Fibroblast of skin of right quadriceps (primary cell): Measurements from ENCODE around the gene CCNY.
"Not testable (repeated sequence)": the region's sequence is repeated elsewhere in the genome, so short reads cannot be mapped to it uniquely, and the experiment has no call there.

Source experiments
- DNase-seq: peaks from one replicate; pipeline ENCODE4 v3.0.0-alpha.2; 2013

The CCNY gene

DNA sequence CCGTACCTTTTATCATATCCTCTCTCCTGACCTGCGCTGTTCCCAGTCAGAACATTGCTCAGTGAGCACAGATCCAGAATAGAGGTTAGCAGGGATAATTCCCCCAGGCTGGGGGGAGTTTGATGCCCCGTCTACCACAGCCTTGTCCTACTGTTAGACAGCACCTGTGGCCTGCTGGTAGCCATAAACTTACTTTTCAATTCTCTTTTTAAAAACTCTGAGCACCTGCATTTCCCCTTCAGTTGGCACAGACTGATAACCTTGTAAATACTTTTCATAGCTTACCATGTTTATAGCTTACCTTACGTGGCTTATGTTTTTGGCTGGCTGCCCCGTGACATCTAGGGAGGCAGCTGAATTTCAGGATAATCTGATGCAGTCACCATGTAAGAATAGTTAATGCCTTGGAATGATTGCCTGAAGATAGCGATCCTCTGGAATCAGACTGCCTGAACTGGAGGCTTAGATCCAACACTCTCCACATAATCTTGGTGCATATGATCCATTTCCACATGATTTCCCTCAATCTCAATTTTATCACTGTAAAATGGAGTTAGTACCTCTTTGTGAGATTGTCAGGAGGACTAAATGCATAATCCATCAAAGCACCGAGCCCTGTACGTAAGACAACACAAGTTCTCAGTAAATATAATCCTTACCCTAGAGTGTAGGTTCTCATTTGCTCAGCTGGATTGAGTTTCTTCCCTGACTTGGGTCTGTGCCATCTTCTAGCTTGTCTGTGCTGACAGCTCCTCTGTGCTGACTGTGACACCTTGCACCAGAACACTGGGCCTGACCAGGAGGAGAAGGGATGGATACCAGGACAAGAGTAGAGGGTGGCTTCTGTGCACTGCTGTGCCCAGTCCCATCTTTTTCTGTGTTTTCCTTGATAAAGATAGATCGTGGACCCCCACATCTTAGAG, 157.1 kb downstream of the CCNY start:
- DNase-seq = peak; percentile 13

DNA sequence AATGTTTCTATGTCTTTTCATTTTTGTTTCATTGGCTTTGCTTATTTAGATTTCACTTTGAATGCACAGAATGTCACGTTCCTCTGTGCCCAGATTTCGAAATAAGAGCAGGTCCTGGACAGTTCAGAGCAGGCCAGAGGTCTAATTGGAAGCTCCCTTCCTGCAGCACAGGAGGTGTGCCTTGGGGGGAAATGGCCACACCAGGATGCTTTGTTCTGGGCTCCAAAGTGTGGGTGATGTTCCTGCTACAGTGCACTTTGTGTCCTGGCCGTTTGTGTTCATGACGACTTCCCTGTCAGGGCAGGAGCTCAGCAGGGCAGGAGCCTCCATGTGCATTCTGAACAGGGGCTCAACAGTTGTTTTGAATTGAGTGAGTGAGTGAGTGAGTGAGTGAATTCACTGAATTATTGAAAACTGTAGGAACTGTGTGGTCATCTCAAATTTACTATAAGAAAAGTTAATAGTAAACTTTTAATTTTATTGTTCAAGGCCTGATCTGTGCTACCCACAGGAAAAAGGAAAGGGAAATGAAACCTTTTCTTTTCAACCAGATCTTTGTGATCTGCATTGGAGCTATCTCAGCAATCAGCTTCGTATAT, 159.3 kb downstream of the CCNY start:
- DNase-seq = no peak

DNA sequence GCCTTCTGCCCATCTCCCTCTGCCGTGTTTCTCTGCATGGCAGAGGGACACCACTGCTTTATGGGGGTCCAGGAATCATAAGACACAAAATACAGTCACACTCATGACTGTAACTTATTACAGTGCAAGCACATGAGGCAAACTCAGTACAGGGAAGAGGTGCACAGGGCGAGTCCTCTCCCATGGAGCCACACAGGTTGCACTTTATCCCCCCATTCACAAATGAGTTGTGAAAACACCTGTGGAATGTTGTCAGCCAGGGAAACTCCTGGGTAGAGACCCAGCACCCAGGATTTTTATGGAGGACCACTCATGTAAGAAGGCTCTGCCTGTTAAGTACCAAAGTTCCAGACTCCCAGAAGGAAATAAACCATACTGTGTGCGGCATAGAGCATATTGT, 161.6 kb downstream of the CCNY start:
- DNase-seq = no peak

DNA sequence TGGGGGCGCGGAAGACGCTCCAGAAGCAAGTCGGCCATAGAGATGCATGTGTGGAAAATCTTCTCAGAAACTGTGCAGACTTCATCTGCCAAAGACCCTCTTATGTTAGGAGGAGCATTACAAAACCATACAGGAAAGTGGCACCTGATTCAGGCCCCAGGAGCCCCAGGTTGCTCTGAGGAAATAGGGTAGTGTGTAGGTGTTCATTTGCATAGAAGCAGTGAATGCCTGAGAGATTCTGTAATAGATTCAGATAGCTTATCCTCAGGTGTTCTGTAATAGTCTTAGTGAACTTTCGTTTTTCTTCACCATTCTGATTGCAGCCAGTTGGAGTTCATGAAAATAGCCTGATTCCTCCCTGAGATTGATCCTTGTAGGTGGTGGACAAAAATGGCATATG, 162.4 kb downstream of the CCNY start:
- no peak for DNase-seq

DNA sequence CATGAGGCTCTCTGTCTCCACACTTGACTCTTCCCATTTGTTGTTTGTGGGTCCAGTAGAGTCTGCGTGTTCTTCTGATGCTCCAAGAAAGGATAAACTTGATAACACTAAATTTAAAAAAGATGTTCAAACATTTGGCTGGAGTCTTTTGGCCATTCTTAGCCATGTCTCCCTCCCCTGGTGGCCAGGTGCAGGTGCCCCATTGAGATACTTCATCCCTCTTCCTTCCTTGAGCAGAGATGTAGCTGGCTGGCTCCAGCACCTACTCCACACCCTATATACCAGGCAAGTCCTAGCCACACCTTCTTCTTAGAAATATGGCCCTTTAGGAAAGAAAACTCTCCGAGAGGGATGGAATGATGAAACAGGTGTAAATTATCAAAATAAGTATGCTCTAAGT, 165.6 kb downstream of the CCNY start:
- DNase-seq = no peak

DNA sequence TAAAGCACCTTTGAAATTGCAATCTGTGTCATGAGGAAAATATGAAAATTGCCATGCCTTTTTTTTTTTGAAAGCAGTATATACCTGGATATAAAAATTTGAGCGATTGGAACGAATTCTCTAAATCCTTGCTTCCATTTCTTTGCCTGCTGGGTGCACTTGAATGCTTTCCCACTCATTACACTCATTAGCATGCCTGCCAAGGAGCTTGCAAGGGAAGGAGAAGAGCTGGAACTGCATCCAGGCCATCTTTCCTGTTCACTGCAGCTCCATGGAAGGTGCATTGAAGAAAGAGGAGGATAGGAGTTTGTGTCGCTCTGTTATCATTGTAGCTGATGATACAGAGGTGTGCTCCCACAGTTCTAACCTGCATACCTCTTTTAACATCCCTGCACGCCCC, 166.4 kb downstream of the CCNY start:
- no peak for DNase-seq

DNA sequence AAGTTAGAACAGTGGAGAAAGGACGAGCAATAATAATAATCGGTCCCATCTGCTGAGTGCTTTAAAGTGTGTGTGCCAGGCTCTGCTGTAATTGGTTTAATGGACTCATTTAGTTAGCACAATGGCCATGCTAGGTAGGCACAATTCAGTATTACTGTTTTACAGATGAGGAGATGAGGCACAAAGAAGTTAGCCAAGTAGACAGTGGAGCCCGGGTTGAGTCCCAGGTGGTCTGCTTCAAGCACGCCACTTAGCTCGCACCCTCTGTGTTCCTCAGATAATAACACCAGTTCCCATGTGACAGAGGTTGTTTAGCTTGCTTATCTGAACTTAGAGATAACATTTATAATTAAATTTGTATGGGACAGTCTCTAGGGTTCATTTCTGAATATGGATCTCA, 167.3 kb downstream of the CCNY start:
- DNase-seq = no peak

DNA sequence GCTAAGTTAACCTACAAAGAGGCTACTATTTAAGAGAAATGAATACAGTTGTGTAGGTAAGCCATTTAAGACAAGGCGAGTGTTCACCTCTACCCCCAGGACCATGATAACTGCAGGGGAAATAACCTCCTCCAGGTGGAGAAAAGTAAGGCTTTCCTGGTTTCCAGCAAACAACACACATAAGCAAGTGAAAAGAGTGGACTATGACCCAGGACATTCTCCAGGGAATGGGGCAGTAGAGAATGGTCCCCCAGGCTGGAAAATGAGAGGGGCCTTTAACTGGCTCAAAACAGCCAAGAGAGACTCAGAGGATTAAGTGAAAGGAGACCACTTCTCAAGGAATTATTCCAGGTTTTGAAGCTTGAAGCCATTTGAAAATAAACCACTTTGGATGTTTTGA, 167.8 kb downstream of the CCNY start:
- DNase-seq = no peak

DNA sequence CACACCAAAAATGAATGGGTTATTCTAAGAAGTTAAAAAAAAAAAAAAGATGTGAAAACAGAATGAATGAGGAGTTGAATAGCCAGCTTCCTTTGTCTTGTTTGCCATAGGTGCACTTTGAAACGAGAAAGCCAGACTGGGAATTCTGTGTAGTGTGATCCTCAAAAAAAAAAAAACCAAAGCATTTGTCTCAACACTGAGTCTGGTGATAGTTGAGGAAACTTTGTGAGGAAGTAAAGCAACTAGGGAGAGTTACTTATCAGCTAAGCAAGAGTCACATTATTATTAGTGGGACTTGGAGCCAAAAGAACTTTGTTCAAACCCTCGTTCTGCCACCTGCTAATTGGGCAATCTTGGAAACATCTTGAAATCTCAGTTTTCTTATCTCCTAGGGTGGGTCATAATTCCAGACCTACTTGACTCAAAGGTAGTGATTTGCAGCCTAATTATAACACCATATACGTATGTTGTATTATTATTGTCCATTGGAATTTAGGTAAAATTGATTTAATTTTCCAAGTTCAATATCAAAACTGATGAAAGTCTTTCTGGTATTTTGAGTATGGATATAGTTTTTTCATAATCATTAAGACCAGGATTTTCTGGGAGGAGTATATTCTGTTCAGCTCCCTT, 169.0 kb downstream of the CCNY start:
- no peak for DNase-seq

DNA sequence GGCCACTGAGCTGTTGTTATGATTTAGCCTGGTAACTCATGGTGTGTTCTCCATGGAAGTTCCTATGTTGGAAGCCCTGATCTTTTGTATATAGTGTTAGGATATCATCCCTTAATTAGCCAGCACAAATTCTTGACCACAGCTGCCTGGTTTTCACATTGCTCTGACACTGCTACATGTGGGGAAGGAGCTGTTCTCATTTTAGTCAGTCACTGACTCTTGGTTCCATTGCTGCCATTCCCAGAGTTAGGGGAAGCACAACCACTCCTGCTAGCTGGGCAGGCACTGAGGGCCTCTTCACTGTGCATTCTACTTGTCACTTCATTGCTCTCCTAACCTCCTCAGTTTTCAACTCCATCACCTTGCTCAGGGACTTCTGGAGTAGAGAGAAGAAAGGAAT, 170.4 kb downstream of the CCNY start:
- no peak for DNase-seq

DNA sequence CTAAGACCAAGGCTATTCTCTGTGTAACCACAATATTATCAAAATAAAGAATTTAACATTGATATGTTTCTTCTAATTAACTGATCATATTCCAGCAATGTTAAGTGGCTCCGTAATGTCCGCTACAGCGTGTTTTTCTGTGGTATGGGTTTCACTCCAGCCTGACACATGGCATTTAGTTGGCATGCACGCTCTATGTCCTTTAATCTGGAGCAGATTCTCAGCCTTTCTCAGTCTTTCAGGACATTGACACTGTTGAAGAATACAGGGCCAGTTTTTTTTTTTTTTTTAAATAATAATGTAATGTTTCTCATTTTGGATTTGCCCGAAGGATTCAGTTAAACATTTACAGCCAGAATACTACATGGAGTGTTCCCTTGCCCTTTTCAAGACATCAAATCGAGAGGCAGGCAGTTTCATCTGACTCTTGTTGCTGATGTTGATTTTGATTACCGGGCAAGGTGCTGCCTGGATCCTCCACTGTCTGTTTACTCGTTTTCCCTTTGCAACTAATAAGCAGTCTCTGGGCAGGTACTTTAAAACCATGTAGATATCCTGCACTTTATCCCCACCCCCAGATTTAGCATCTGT, 171.3 kb downstream of the CCNY start:
- no peak for DNase-seq

DNA sequence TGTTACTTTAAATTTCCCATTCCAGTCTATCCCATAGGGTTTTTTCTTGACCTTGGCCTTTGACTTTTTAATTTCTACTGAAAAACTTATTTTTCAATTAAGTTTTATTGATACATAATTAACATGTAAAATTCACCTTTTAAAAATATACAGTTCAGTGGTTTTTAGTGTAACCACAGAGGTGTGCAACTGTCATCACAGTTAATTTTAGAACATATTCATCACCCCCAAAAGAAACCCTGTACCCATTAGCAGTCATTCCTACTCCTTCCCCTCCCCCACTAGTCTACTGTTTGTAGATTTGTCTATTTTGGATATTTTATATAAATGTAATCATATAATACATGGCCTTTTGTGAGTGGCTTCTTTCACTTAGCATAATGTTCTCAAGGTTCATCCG, 172.3 kb downstream of the CCNY start:
- no peak for DNase-seq

DNA sequence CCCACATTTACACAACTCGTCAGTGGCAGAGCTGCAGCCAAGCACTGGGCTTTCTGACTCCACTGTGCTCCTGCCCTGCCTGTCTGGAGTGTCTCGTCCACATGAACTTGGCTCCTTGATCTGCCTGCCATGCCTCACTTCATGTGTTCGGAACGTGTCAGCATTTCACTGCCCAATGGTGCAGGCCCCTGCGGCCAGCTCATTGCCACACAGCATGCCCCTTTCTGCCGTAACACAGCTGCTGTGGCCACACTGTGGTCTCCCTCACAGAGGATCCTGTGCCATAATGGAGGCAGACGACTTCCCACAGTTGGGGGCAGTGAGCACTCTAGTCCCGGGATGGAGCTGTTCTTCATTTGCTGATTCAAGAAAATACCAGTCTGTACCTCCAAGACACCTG, 174.6 kb downstream of the CCNY start:
- no peak for DNase-seq

DNA sequence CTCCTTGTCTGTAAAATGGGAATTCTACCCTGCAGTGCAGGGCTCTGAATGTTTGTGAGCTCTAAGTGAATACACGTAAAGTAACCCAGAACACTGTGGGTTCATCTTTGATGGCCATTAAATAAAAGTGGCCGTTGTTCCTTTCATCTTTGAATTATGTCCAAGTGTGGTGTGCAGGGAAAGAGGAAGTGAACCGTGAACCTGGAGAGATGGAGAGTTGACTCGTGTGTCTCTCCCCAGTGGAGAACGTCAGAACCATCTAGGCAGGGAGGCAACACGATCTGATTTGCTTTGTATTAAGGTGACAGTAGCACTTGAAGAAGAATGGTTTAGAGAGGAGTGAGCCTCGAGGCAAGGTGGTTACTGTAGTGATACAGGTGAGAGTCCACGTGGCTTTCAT, 175.3 kb downstream of the CCNY start:
- no peak for DNase-seq

DNA sequence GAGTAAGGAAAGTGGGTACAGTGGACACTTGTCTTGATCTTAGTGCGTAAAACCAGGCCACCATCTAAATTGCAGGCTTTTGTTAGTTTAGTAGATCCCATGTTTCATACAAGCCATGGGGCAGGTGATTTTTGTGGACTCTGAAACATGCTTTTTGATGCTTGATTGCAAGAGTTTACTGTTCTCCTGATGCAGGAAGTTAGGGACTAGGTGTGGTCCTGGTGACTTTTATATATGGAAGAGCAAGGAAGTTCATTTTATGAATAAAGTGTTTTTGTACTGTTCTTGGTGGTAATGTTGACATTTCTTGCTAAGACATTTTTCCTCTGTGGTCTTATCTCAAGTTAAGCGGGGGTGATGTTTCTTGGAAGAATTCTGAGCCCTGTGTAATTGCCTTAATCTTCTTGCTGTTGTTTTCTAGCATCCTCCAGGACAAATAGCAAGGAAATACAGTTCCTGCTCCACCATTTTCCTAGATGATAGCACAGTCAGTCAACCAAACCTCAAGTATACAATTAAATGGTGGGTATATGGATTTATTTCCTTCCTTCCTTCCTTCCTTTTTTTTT, 179.9 kb downstream of the CCNY start:
- no peak for DNase-seq

DNA sequence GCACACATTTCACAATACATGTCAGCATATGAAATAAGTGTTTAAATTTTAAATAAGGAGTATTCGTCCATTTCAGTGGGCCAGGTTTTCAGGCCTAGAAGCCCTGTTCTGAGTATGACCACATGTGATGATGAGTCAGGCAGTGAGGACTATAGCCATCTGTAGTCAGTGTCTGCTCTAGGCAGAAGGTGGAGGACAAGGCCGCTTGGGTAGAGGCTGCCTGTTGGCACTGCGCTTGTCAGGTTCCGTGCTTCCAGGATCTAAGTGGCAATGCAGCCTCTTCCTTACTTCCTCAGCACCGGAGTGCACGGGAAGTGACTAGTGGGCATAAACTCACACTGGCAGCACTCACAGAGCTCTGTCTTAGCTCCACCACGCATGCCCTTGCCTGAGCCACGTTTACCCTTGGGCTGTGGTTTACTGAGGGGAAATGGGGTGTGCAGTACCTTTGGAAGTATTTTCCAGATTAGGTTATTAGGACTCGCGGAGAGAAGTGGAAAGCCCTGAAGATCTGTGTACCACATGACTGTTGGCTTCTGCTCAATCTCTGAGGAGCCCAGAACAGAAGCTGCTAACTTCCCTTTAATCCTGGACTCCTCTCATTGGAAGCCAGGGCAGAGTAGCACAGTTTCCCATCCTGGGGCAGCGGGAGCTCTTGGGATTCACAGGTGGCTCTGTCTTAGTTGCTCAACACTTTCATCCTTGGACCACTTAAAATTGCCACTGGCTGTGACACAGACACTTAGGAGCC, 181.3 kb downstream of the CCNY start:
- peak; percentile 9 for DNase-seq

DNA sequence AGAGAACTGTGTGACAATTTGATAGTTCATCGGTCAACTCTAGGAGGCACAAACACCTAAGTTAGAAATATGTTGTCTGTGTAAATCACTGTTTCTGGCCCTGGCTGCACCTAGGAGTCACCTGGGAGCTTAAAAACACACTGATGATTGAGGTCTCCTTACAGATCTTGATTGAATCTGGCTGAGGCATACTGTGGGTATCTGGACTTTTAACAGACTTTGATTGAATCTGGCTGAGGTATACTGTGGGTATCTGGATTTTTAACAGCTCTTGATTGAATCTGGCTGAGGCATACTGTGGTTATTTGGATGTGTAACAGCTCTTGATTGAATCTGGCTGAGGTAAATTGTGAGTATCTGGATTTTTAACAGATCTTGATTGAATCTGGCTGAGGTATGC, 181.9 kb downstream of the CCNY start:
- DNase-seq = not testable (repeated sequence)

DNA sequence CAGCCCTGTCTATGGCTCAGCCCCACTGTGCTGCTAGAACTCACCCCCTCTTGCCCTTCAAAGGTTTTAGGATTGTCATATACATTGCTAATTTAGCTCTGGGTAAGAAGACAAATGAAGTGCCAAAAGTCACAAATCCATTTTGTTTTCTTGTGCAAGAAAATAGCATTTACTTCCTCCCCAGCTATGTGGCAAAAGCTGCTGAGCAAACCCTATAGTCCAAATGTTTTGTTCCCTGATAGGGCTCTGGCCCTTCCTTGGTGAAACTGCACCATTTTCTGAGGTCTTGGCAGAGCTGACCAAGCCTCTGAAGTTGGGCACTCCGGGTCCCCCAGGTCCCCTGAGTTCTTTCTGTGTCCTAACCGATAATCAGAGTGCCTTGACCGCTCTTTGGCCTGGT, 184.7 kb downstream of the CCNY start:
- no peak for DNase-seq

DNA sequence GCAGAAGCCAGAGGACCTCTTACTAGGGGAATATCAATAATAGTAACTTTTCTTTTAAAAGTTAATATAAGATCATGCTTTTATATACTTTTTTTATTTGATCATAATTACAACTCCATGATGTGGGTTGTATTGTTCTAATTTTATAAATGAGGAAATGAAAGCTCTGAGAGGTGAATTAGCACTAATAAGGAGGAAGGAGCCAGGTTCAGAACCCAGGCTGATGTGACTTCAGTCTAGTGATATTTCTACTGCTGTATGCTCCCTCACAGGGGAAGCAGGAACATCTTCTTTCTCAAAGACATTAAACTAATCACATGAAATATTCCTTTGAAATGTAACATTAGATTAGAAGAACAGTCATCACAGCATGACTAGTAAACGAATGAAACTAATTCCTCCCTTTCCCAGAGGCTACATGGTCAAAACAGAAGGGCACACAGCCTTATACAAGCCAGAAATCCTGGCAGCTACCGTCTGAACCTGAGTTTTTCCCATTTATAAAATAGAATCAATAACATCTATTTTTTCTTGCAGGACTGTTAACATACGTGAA, 187.4 kb downstream of the CCNY start:
- DNase-seq = no peak

DNA sequence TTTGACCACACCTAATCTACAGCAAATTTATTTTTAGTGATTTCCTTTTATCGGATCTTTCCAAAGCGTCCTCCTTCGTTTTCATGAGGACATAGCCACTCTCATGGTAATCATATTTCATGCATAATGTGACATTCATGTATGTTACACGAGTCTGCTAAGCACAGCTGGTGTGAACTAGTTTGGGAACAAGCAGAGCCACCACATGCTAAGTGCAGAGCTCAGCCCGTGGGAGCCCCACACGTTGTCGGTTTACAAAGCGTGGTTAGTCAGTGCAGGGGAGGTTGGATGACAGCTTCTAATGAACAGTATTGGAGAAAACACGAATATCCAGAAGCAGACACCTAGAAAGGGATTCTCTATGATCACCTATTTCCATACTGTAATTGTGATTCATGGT, 190.4 kb downstream of the CCNY start:
- no peak for DNase-seq

DNA sequence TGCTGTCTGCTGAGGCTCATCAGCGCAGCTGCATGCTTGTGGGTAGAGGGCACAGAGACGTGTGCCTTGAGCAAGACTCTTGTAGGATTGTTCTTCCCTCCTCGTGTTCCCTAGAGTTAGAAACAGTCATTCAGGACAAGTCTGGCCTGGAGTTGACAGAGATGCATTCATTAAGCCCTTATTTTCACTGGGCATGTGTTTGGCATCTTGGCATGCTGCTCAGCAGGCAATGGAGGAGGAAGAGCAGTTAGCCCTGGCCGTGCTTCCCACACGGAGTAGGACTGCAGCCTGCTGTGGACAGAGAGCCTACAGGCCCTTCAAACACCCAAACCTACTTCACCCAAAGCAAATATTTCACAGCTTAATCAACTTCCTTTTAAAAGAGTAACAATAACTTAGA, 195.8 kb downstream of the CCNY start:
- no peak for DNase-seq

DNA sequence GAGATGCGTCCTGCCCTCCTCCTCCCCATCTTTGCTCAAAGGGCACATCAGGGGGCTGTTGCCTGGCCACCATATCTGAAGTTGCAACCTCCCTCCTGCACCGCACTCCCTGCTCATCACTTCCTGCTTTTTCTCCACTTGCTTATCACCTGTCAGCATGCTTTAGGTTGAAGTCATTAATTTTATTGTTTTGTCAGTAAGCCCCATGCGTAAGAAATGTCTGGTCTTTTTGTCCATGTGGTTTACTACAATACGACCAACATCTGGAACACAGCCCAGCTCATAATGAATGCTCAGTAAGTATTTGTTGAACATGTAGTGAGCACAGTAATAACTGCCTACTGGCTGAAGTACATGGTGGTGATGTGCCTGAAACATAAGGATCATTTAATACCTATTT, 197.3 kb downstream of the CCNY start:
- peak; percentile 30 for DNase-seq
